Measurements from ENCODE around the gene RBPJL.

The RBPJL gene

GRCh38 chr20:45318386-45318939 is 11.8 kb downstream of the RBPJL start:
- no peak for FAIRE-seq

GRCh38 chr20:45318948-45319347 is 12.3 kb downstream of the RBPJL start:
- no peak for FAIRE-seq

GRCh38 chr20:45320948-45321595 is 14.4 kb downstream of the RBPJL start:
- FAIRE-seq, result no peak

GRCh38 chr20:45322952-45323383 is 16.3 kb downstream of the RBPJL start:
- no peak for FAIRE-seq

- FAIRE-seq, result no peak
Observed at GRCh38 chr20:45323731-45324130, 17.1 kb downstream of the RBPJL start.

- FAIRE-seq, result no peak
Observed at GRCh38 chr20:45325371-45325770, 18.7 kb downstream of the RBPJL start.

- FAIRE-seq, result no peak
Observed at GRCh38 chr20:45328451-45328850, 21.8 kb downstream of the RBPJL start.

- no peak for FAIRE-seq
Observed at GRCh38 chr20:45329497-45330319, 23.1 kb downstream of the RBPJL start.

GRCh38 chr20:45330476-45330875 is 23.8 kb downstream of the RBPJL start:
- FAIRE-seq, result no peak

- FAIRE-seq, result no peak
Observed at GRCh38 chr20:45336530-45337366, 30.1 kb downstream of the RBPJL start.

GRCh38 chr20:45337367-45338120 is 30.9 kb downstream of the RBPJL start:
- FAIRE-seq, result no peak

GRCh38 chr20:45338121-45339030 is 31.7 kb downstream of the RBPJL start:
- FAIRE-seq, result no peak

- FAIRE-seq, result no peak
Observed at GRCh38 chr20:45339084-45339483, 32.4 kb downstream of the RBPJL start.

- FAIRE-seq, result no peak
Observed at GRCh38 chr20:45339799-45340198, 33.2 kb downstream of the RBPJL start.

- no peak for FAIRE-seq
Observed at GRCh38 chr20:45340236-45340847, 33.7 kb downstream of the RBPJL start.

- no peak for FAIRE-seq
Observed at GRCh38 chr20:45340951-45341350, 34.3 kb downstream of the RBPJL start.

- FAIRE-seq, result no peak
Observed at GRCh38 chr20:45341579-45341938, 34.9 kb downstream of the RBPJL start.

- FAIRE-seq, result no peak
Observed at GRCh38 chr20:45341939-45342854, 35.6 kb downstream of the RBPJL start.

GRCh38 chr20:45342855-45343531 is 36.4 kb downstream of the RBPJL start:
- FAIRE-seq, result no peak
